GM18909 (cell line): ENCODE measurements around the gene CRKL.
"Not testable (repeated sequence)": the region's sequence is repeated elsewhere in the genome, so short reads cannot be mapped to it uniquely, and the experiment has no call there.

ENCODE experiments used
- ATAC-seq: cut with Tn5 transposase; IDR thresholded peaks from one replicate; pipeline ENCODE4 v1.9.1; 2021; ENCODE audit warnings: mild to moderate bottlenecking; ENCODE audit not compliant: unreplicated experiment, poor library complexity

CRKL gene

DNA sequence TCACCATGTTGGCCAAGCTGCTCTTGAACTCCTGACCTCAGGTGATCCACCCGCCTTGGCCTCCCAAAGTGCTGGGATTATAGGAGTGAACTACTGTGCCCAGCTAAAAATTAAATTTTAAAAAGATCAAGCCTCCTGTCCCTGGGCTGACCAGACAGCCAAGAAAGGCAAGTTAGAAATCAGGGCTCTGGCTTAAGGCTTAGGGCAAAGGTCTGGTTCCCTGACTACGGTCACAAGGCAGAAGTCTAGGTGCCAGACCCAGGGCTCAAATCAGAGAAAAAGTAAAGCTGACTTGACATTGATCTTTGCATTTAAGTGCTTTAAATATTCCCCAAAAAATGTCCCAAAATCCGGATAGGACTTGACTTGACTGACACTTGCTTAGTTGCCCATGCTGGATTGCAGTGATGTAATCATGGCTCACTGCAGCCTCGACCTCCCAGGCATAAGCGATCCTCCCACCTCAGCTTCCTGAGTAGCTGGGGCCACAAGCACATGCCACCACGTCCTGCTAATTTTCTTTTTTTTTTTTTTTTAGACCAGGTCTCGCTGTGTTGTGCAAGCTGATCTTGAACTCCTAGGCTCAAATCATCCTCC lies 17.3 kb upstream of the CRKL start:
- no peak for ATAC-seq

DNA sequence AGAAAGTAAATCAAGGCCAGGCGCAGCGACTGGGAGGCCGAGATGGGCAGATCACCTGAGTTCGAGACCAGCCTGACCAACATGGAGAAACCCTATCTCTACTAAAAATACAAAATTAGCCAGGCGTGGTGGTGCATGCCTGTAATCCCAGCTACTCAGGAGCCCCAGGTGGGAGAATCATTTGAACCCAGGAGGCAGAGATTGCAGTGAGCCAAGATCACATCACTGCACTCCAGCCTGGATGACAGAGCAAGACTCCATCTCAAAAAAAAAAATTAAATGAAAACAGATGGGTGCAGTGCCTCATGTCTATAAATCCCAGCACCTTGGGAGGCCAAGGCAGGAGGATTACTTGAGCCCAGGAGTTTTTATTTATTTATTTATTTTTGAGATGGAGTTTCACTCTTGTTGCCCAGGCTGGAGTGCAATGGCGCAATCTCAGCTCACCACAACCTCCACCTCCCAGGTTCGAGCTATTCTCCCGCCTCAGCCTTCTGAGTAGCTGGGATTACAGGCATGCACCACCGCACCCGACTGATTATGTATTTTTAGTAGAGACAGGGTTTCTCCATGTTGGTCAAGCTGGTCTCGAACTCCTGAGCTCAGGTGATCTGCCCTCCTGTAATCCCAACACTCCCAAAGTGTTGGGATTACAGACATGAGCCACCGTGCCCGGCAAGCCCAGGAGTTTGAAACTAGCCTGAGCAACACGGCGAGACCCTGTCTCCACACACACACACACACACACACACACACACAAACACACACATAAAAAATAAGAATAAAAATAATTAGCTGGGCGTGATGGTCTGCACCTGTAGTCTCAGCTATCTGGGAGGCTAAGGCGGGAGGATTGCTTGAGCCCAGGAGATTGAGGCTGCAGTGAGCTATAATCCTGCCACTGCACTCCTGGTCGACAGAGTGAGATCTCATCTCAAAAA lies 15.8 kb upstream of the CRKL start:
- ATAC-seq: not testable (repeated sequence)

DNA sequence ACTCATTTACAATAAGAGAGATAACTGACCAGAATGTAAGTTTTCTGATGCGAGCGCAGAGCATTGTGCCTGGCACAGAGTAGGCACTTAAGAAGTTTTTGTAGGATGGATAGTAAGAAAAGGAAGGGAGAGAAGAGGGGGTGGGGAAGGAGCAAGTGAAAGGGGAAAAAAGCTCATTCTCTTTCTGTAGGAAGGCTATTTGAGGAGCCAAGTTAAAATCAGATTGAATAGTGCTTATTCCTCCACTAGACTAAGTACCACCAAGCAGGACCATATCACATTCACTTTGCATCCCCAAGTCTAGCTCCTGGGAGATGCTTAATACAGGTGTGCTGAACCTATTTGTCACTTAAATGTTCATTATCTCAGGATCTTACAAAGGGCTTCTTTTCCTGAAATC lies 14.1 kb upstream of the CRKL start:
- ATAC-seq: no peak

DNA sequence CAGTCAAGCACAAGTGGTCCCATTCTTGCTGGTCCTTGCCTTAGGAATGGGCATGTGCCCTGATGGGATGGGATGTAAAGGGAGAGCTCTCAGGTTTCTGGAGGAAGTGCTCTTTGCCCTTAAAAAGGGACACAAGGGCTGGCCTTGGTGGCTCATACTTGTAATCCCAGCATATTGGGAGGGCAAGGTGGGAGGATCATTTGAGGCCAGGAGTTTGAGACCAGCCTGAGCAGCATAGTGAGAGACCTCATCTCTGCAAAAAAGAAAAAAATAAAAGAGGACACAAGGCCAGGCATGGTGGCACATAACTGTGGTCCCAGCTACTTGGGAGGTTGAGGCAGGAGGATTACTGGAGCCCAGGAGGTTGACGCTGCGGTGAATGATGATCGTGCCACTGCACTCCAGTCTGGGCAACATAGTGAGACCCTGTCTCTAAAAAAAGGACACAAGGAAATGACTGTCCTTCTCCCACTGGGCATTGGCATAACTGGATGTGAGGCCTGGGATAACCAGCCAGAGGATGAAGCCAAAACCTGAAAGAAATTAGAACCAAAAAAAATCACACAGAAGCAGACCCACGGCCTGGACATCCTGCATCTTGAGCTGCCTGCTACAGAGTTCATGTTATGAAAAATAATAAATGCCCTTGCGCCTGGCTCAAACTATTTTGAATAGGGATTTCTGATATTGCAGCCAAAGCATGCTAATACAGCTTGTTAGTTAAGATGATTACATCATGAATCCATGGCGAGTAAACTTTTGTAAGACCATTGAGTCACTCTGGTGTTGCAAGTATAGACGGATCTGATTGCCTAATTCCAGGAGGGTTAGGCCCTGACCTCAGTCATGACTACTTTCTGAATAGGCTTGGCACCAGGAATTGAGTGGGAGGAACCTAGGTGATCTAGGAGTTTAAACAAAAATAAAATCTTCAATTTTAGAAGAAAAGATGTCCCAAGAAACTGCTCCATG lies 12.9 kb upstream of the CRKL start:
- ATAC-seq: no peak

DNA sequence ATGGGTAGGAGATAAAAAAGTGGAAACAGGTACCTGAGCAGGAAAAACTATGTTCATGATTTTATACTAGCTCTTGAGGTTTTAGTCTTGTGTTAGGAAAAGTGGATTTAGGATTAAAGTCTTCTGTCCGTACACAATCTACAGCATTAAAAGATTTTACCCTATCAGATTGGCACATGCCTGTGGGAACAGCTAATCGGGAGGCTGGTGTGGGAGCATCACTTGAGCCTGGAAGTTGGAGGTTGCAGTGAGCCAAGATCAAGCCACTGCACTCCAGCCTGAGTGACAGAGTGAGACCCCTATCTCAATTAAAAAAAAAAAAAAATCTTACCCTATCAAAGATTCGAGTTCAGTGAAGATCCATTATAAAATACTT lies 12.2 kb upstream of the CRKL start:
- no peak for ATAC-seq

DNA sequence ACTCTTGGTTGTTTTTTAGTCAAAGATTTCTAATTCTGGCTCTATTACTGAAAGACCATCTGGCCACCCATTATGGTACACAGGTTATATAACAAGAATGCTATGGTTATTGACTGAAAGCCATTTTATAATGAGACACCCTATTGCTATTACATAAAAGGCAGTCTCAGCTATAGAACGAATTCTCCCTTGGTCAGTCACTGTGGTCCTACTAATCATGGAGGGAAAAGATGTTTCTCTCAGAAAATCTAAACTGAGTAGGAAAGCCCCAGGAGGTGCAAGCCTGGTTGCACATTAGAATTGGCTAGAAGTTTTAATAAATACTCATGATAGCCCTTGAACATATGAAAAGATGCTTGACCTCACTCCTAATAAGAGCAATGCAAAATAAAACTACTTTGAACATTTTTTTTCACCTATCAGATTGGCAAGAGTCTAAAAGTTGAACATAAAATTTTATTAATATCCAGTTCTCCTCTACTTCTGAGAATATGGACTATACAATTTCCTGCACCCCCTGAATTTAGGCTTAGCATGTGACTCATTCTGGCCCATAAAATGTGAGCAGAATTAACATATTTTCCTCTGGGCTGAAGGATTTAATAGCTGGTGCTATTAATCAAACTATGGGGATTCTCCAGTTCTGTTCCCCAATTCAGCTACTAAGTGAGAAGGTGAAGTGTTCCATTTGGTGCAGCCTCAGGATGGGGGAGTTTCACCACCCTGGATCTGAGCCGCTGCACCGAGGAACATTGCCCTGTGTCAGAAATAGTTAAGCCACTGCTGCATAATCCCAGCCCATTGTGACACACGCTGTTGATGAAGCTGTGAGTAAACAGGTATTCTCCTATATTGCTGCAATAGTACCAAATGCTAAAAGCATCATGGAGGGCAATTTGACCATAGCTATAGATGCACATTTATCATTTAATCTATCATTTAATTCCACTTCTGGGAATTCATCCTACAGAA lies 11.5 kb upstream of the CRKL start:
- no peak for ATAC-seq

DNA sequence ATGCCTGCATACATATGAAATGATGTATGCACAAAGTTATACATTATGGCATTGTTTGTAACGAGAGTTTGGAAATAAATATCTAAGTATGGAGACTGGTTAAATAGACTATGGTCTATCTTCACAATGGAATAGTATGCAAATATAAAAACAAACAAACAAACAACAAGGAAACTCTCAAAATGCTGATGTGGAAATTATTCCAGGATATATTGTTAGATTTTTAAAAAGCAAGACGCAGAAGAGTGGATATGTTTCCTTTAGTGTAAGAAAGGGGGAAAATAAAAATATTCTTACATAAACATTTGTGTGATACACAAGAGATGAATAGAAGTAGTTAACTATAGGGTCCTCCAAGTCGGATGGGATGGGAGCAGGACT lies 10.8 kb upstream of the CRKL start:
- ATAC-seq: no peak

DNA sequence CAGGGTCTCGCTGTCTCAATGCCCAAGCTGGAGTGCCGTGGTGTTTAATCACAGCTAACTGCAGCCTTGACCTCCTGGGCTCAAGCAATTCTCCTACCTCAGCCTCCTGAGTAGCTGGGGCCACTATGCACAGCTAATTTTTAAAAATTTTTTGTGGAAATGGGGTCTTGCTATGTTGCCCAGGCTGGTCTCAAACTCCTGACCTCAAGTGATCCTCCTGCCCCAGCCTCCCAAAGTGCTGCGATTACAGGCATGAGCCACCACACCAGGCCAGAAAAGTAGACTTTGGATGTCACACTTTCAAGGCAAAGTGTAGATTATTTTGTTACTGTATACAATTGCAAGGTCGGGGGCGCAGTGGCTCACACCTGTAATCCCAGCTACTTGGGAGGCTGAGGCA lies 8.5 kb upstream of the CRKL start:
- not testable (repeated sequence) for ATAC-seq

DNA sequence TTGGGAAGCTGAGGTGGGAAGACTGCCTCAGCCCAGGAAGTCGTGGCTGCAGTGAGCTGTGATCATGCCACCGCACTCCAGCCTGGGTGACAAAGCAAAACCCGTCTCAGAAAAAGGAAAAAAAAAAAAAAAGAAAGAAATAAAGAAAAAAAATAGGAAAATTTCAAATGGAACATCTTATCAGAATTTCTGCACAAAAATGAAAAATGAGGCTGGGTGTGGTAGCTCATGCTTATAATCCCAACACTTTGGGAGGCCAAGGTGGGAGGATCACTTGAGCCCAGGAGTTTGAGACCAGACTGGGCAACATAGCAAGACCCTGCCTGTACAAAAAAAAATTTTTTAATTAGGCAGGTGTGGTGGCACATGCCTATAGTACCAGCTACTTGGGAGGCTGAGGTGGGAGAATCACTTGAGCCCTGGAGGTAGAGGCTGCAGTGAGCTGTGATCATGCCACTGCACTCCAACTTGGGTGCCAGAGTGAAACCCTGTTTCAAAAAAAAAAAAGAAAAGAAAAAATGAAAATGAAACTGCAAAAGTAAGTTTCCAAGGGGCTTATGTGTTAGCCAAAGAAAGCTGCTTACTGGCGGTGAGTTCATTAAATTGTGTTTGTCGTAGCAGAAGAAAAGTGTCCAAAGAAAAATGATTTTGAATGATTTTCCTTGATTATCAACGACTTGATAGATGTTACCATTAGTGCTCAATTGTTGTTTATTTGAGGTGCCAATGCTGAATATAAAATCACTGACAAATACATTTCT lies 7.5 kb upstream of the CRKL start:
- ATAC-seq: no peak

DNA sequence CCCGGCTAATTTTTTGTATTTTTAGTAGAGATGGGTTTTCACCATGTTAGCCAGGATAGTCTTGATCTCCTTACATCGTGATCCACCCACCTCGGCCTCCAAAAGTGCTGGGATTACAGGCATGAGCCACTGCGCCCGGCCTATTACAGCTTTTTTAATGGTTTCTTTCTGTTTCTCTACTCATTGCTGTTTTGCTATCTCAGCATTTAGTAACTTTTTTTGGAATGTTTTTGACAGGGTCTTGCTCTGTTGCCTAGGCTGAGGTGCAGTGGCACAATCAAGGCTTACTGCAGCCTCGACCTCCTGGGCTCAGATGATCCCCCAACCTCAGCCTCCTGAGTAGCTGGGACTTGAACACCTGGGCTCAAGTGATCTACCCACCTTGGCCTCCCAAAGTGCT lies 4.7 kb upstream of the CRKL start:
- no peak for ATAC-seq

DNA sequence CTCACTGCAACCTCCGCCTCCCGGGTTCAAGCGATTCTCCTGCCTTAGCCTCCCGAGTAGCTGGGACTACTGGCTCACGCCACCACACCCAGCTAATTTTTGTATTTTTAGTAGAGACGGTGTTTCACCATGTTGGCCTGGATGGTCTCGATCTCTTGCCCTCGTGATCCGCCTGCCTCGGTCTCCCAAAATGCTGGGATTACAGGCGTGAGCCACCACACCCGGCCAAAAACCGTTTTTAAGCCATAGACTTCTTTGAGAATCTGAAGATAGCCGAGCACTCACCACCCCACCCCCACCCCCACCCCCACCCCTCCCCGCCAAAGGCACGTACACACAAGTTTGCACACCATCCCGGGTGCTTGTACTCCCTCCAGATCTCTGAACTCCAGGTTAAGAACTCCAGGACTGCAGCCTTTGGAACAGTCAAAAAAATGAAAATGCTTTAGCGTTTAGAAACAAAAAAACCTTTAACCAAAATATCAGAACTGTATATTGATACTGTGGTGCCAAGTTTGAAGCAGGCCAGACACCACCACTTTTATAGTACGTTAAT lies 1.5 kb downstream of the CRKL start:
- no peak for ATAC-seq

DNA sequence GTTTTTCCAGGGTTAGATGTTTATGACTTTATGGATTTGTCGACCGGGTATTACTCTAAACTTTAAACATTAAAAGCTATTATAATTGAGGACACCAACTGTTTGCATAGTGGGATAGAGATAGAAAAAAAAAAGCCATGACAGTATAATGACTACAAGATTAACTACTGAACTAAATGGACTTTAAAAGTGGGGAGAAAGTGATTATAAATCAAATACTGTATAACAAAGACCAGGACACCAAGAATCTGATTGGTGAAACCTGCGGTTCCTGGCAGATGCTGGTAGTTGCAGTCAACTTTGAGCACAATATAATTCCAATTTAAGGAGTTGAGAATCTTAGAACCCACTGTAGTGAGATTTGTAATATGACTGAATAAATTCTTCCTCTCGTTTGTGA lies 2.5 kb downstream of the CRKL start:
- ATAC-seq: no peak

DNA sequence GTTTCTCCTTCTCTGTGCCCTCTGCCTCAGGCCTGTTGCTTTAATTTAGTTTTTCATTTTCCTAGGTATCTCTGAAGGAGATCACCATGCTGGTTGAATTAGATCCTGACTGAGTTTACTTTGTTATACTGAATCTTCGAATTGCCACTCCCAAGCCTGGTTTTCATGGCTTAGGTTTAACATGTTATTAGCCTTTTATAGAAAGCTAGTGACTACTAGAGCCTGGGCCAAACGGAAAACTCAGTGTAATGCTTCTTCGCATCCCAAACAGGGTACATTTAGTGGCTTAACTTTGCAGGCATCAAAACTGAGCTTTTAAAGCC lies 3.6 kb downstream of the CRKL start:
- ATAC-seq: no peak

DNA sequence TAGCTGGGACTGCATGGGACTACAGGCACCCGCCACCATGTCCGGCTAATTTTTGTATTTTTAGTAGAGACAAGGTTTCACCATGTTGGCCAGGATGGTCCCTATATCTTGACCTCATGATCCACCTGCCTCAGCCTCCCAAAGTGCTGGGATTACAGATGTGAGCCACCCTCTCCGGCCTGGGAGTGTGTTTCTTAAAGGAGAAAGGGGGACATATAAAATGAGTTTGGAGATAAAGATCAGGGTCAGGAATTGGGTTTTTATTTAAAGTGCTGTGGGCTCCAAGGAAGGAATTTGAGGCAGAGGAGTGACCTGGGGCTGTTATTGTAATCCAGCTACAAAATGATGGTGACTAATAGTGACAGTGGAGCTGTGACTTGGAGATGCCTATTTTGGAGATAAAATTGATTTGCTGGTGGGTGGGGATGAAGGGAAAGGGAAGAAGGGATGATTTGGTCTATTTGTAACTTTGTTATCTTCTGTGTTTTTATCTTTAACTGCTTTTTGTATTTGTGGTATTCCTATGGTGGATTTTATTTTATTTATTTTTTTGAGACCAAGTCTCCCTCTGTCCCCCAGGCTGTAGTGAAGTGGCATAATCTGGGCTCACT lies 5.0 kb downstream of the CRKL start:
- ATAC-seq: no peak

DNA sequence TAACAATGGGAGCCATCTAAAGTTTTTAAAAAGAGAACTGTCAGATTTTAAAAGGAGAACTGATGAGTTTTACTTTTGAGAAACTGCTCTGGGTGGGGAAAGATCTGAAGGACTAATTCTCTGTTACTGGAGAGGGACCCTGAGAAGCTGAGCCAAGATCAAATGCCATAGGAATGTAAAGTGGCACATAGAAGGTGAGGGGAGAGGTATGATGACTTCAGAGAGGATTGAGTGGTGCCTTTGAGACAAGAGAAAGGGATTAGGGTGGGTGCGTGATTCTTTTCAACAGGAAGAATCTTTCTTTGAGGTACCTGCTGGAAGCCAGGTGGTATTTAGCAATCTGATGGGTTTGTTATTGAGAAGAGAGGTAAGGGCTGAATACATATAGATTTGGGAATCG lies 9.0 kb downstream of the CRKL start:
- no peak for ATAC-seq

DNA sequence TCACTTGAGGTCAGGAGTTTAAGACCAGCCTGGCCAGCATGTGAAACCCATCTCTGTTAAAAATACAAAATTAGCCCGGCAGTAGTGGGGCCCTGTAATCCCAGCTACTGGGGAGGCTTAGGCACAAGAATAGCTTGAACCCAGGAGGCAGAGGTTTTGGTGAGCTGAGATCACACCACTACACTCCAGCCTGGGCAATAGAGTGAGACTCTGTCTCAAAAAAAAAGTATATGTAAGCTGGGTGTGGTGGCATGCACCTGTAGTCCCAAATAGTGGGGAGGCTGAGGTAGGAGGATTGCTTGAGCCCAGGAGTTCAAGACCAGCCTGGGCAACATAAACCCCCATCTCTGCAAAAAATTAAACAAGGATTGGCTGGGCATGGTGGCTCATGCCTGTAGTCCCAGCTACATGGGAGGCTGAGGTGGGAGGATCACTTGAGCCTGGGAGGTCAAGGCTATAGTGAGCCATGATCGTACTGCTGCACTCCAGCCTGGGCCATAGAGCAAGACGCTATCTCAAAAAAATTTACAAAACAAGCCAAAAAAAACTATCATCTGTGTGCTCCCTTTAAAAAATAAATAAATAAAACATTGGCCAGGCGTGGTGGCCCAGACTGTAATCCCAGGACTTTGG lies 10.8 kb downstream of the CRKL start:
- no peak for ATAC-seq

DNA sequence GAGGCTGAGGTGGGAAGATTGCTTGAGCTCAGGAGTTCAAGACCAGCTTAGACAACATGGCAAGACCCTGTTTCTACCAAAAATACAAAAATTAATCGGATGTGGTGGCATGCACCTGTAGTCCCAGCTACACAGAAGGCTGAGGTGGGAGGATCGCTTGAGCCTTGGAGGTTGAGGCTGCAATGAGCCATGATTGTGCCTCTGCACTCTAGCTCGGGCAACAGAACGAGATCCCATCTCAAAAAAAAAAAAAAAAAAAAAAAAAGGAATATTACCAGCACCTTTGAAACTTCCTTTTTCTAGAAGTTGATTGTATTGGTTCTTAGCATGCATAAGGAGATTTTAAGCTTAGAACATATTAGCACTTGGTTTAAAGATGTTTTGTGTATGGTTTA lies 11.4 kb downstream of the CRKL start:
- ATAC-seq: no peak

DNA sequence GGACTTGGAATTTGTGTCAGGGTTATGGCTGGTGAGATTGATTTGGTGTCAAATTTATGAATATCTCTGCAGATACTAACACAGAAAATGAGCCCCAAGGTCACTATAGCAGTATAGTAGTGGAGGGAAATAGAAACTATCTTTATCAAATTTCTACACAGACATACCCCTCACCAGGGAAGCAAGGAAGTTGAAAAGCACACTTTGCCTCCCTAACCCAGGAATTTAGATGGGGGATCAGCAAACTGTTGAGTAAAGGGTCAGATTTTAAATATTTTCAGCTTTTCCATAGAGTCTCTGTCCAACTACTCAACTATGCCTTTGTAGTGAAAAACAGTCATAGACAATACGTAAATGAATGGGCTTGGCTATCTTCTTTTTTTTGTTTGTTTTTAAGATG lies 12.8 kb downstream of the CRKL start:
- no peak for ATAC-seq
